Chondrocyte (in vitro differentiated cells): ENCODE results near the gene RNF32. TPM values are rescaled to one million over a fixed set of nuclear protein-coding genes. Genes with fewer than 3 reads are reported as not detected.

Experiments
- DNase-seq: peaks from one replicate; pipeline ENCODE4 v3.0.0; 2021; ENCODE audit warnings: mixed read lengths, low spot score
- H3K27ac Mint-ChIP-seq: one replicate; pipeline ENCODE4 v1.8.0; 2021; ENCODE audit warnings: mild to moderate bottlenecking, moderate library complexity, mixed read lengths; ENCODE audit not compliant: unreplicated experiment
- H3K27me3 Mint-ChIP-seq: 2 replicates; pipeline ENCODE4 v1.8.0; 2021; ENCODE audit warnings: low read depth, mixed read lengths
- H3K36me3 Mint-ChIP-seq: 2 replicates; pipeline ENCODE4 v1.8.0; 2021; ENCODE audit warnings: low read depth, mixed read lengths
- H3K4me1 Mint-ChIP-seq: 2 replicates; pipeline ENCODE4 v1.8.0; 2021; ENCODE audit warnings: low read depth, mild to moderate bottlenecking, mixed read lengths
- H3K4me3 Mint-ChIP-seq: one replicate; pipeline ENCODE4 v1.8.0; 2021; ENCODE audit warnings: mild to moderate bottlenecking, moderate library complexity, mixed read lengths; ENCODE audit not compliant: unreplicated experiment
- H3K9me3 Mint-ChIP-seq: 2 replicates; pipeline ENCODE4 v1.8.0; 2021; ENCODE audit warnings: low read depth, mixed read lengths
- total RNA-seq: library from RNA; stranded (reverse); gene quantifications from 3 replicates; pipeline ENCODE4 v1.2.1, GENCODE V29; 2021
- TF ChIP-seq, protein P1 (sequence below): fragments of 200-600 bp; sonication (generic); IDR thresholded peaks from 2 replicates; pipeline ENCODE4 v1.5.0; 2021; ENCODE audit warnings: antibody characterized with exemption, mild to moderate bottlenecking, moderate library complexity

RNF32 gene
- total RNA-seq, 1 donor from 2014 or later = 0.52 TPM

DNA sequence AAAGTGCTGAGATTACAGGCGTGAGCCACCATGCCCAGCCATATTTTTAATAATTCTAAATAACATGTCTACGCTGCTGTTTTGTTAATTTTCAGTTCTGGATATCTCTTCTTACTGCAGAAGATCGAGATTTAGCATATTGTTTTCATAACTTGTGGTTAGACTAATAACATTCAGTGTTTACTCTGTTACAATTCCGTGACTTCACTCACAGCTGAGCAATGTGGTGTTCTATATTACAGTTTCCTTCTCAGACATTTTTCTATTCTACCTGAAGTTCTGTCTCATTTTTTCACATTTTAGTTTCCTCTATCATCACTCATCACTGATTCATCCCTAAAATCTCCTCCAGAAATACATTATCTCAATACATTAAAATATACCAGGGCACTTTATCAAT is 10.9 kb downstream of the RNF32 start:
- no peaks in the 10 kb centered on the region for H3K27me3 Mint-ChIP-seq
- TF ChIP-seq, protein P1, sequence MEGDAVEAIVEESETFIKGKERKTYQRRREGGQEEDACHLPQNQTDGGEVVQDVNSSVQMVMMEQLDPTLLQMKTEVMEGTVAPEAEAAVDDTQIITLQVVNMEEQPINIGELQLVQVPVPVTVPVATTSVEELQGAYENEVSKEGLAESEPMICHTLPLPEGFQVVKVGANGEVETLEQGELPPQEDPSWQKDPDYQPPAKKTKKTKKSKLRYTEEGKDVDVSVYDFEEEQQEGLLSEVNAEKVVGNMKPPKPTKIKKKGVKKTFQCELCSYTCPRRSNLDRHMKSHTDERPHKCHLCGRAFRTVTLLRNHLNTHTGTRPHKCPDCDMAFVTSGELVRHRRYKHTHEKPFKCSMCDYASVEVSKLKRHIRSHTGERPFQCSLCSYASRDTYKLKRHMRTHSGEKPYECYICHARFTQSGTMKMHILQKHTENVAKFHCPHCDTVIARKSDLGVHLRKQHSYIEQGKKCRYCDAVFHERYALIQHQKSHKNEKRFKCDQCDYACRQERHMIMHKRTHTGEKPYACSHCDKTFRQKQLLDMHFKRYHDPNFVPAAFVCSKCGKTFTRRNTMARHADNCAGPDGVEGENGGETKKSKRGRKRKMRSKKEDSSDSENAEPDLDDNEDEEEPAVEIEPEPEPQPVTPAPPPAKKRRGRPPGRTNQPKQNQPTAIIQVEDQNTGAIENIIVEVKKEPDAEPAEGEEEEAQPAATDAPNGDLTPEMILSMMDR = no peak
- peaks cover 5% of the 10 kb centered on the region for H3K9me3 Mint-ChIP-seq
- H3K36me3 Mint-ChIP-seq = no peaks in the 10 kb centered on the region
- peaks cover 3% of the 10 kb centered on the region for H3K4me1 Mint-ChIP-seq
- no peak overlapping the region for H3K4me3 Mint-ChIP-seq
- DNase-seq = no peak
- no peak overlapping the region for H3K27ac Mint-ChIP-seq

DNA sequence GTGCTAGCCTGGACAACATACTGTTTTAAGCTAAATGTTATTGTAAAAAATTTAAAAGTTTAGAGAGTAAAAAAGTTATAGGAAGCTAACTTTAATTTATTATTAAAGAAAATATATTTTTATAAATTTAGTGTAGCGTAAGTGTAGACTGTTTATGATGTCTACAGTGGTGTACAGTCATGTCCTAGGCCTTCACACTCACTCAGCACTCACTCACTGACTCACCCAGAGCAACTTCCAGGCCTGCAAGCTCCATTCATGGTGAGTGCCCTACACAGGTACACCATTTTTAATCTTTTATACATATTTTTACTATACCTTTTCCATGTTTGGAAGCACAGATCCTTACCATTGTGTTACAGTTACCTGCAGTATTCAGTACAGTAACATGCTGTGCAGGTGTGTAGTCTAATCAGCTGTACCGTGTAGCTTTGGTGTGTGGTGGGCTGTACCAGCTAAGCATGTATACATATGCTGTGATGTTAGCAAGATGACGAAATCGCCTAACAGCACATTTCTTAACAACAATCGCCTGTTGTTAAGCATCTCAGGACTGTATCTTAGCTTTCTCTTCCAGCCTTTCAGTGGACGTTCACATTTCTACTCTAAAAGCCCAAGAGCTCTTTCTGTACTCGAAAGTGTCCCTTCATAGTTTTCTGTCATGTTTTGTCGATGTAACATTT is 12.5 kb downstream of the RNF32 start:
- Mint-ChIP-seq H3K9me3 (peaks cover 2% of the 10 kb centered on the region), H3K27ac (no peak overlapping the region)
- DNase-seq = no peak

DNA sequence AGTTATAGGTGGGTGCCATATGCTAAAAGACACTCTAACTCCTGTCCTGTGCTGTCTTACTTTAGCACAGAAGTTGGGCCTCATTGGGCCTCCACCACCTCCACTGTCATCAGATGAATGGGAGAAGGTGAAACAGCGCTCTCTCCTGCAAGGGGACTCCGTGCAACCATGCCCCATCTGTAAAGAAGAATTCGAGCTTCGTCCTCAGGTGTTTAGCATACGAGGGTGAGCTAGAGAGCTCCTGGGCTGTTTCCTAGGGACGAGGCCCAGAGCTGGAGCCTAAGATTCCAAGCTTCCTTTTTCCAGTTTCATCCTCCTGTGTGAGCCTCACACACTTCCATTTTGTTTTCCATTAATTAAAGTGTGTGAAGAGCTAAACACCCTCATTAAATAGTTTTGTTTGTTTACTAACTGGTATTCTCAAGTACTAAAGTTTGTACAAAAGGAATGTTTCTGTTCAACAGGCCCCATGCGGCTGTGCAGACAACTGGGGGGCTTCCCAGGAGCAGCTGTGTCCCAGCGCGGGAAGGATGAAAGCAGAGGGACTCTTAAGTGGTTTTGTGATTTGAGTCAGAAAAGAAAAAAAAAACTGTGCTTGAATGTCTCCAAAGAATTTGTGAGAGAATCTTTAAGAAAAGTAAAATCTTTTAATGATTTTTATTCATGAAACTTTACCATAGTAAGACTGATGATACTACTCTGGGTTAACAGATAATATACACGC is 14.1 kb downstream of the RNF32 start:
- Mint-ChIP-seq H3K9me3 (no peaks in the 10 kb centered on the region), H3K4me3 (no peak overlapping the region), H3K27ac (no peak overlapping the region), H3K4me1 (peaks cover 3% of the 10 kb centered on the region), H3K36me3 (no peaks in the 10 kb centered on the region), H3K27me3 (no peaks in the 10 kb centered on the region)
- TF ChIP-seq, protein P1 = no peak
- no peak for DNase-seq

More for the DNA sequence above, 12.5 kb downstream of the RNF32 start:
- H3K27me3 Mint-ChIP-seq = no peaks in the 10 kb centered on the region
- TF ChIP-seq, protein P1 = no peak
- H3K36me3 Mint-ChIP-seq = no peaks in the 10 kb centered on the region
- peaks cover 3% of the 10 kb centered on the region for H3K4me1 Mint-ChIP-seq
- H3K4me3 Mint-ChIP-seq = no peak overlapping the region

DNA sequence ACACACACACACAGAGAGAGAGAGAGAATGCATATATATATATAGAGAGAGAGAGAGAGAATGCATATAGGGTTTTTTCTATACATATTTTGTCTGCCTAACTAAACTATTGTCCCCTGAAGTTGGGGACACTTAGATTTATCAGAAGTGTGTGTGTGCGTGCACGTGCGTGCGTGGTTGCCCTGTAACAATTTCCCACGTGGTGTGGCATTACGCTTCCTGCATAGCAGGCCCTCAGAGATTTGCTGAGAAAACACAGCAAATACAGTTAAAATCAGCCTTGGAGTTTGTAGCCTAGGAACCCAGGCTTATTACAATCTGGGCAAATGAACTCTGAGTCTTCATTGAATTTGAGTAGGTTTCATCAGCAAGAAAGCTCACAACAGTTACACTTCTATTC is 14.7 kb downstream of the RNF32 start:
- peaks cover 3% of the 10 kb centered on the region for H3K4me1 Mint-ChIP-seq

DNA sequence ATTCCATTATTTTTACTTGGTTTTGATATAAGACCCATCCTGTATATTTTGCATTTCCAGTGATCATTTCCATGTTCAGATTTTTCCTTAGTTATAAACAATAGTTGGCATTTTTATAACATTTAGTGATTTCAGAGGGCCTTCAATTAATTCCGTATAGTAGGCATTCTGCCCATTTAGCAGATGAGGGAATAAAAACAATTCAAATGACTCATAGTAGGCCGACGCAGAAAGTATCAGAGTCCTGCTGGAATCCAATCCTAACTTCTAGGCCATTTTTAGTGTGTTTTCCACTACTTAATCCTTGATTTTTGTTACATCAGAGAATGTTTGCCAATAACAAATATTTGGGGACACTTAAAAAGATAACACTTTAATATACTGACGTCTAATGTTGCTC is 15.4 kb downstream of the RNF32 start:
- TF ChIP-seq, protein P1 = no peak
- H3K27ac Mint-ChIP-seq = no peak overlapping the region
- H3K27me3 Mint-ChIP-seq = no peaks in the 10 kb centered on the region
- H3K36me3 Mint-ChIP-seq = no peaks in the 10 kb centered on the region
- no peaks in the 10 kb centered on the region for H3K9me3 Mint-ChIP-seq
- DNase-seq = no peak
- no peak overlapping the region for H3K4me3 Mint-ChIP-seq
- H3K4me1 Mint-ChIP-seq = peaks cover 3% of the 10 kb centered on the region

More for the DNA sequence above, 14.7 kb downstream of the RNF32 start:
- H3K27me3 Mint-ChIP-seq = no peaks in the 10 kb centered on the region
- H3K9me3 Mint-ChIP-seq = no peaks in the 10 kb centered on the region
- no peak overlapping the region for H3K4me3 Mint-ChIP-seq
- TF ChIP-seq, protein P1 = no peak
- H3K27ac Mint-ChIP-seq = no peak overlapping the region
- no peaks in the 10 kb centered on the region for H3K36me3 Mint-ChIP-seq
- no peak for DNase-seq
